PC-9 (cell line): Measurements from ENCODE around the gene SLC30A5.

Source experiments
- EZH2 ChIP-seq: fragments of 200-600 bp; sonication (generic); IDR thresholded peaks from 2 replicates; pipeline ENCODE4 v1.8.0; 2017; ENCODE audit warnings: antibody characterized with exemption, low read depth
- TF ChIP-seq, protein P1 (sequence below): fragments of 200-600 bp; sonication (generic); conservative IDR thresholded peaks from 2 replicates; pipeline ENCODE4 v1.6.1; 2017; ENCODE audit warnings: mixed run types, antibody characterized with exemption, mild to moderate bottlenecking, moderate library complexity

DNA sequence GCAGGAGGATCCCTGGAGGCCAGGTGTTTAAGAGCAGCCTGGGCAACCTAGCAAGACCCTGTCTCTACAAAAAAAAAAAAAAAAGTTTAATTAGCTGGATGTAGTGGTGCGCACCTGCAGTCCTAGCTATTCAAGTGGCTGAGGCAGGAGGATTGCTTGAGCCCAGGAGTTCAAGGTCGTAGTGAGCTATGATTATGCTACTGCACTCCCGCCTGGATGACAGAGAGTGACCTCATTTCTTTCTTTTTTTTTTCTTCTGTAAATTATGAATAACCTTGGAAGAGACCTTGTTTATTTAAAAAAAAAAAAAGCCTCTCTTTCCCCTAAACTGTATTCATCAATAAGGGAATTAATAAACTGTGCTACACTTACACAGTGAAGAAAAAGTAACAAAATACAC, 43.6 kb upstream of the SLC30A5 start:
- TF ChIP-seq, protein P1, sequence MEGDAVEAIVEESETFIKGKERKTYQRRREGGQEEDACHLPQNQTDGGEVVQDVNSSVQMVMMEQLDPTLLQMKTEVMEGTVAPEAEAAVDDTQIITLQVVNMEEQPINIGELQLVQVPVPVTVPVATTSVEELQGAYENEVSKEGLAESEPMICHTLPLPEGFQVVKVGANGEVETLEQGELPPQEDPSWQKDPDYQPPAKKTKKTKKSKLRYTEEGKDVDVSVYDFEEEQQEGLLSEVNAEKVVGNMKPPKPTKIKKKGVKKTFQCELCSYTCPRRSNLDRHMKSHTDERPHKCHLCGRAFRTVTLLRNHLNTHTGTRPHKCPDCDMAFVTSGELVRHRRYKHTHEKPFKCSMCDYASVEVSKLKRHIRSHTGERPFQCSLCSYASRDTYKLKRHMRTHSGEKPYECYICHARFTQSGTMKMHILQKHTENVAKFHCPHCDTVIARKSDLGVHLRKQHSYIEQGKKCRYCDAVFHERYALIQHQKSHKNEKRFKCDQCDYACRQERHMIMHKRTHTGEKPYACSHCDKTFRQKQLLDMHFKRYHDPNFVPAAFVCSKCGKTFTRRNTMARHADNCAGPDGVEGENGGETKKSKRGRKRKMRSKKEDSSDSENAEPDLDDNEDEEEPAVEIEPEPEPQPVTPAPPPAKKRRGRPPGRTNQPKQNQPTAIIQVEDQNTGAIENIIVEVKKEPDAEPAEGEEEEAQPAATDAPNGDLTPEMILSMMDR = no peak
- no peak for TF ChIP-seq EZH2
